Body of pancreas (tissue), 4 donors: ENCODE measurements around the gene CD151.

Experiments
- POLR2A ChIP-seq, 3 donors: fragments of 450-650 bp; IDR thresholded peaks; one replicate each; pipeline ENCODE4 v1.6.1; 2016; ENCODE audit warnings: antibody characterized with exemption in 3 of 3, mild to moderate bottlenecking in 2 of 3
- TF ChIP-seq, protein P1 (sequence below), 7 experiments: fragments of 450-650 bp in 4 of 7; fragments of 200-600 bp in 3 of 7; sonication (generic) in 3 of 7; IDR thresholded peaks; one replicate each; pipeline ENCODE4 v1.5.1; 2016 to 2019; ENCODE audit warnings: antibody characterized with exemption in 7 of 7

DNA sequence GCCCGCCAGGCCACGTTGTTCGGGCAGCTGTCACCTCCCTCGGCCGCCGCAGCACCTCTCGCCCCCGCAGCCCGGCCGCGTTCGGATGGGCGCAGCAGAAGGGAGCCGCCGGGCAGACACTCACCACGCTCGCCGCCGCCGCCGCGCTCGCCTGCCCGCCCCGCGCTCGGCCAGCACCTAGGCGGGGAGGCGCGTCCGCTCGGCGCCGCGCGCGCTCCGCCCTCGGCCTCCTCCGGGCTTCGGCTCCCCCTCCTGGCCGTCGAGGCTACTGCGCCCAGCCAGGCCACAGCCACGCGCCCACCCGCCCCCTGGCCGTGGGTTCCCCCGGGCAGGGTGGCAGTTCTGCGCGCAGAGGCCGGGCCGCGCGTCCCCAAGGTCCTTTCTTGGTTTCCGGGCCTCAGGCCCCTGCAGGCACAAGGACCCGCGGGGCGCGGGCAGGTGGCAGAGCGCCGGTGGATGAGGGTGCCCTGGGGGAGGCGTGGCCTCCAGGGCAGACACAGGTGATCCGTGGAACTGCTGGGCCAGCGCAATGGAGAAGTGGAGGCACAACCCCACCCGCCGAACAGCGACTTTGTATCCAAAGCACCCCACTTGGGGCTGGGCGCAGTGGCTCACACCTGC lies 34.5 kb upstream of the CD151 start, which contains the start of gene SLC25A22:
- TF ChIP-seq, protein P1, sequence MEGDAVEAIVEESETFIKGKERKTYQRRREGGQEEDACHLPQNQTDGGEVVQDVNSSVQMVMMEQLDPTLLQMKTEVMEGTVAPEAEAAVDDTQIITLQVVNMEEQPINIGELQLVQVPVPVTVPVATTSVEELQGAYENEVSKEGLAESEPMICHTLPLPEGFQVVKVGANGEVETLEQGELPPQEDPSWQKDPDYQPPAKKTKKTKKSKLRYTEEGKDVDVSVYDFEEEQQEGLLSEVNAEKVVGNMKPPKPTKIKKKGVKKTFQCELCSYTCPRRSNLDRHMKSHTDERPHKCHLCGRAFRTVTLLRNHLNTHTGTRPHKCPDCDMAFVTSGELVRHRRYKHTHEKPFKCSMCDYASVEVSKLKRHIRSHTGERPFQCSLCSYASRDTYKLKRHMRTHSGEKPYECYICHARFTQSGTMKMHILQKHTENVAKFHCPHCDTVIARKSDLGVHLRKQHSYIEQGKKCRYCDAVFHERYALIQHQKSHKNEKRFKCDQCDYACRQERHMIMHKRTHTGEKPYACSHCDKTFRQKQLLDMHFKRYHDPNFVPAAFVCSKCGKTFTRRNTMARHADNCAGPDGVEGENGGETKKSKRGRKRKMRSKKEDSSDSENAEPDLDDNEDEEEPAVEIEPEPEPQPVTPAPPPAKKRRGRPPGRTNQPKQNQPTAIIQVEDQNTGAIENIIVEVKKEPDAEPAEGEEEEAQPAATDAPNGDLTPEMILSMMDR (IDR thresholded peaks at IDR 0.05) = peak; percentile 62 to 95 (median 83)
- TF ChIP-seq POLR2A (IDR thresholded peaks at IDR 0.05) = no peak
